Urothelium cell line (cell line): Measurements from ENCODE around the gene MAP6.
"Not testable (repeated sequence)": the region's sequence is repeated elsewhere in the genome, so short reads cannot be mapped to it uniquely, and the experiment has no call there.

Experiments used
- DNase-seq: peaks from one replicate; pipeline ENCODE4 v3.0.0; 2011; ENCODE audit warnings: low spot score, mixed read lengths
- FAIRE-seq: peaks from 2 replicates; lab custom pipeline; 2011; peaks lifted over from hg19 to GRCh38; lab: Jason Lieb, UNC

The MAP6 gene

GRCh38 chr11:75668451-75669297 lies at the start of gene MAP6:
MAP6 (minus strand) TSS chr11:75669038; CDS start chr11:75668369, 669 bp downstream.
- FAIRE-seq: no peak
- peak; percentile 22 for DNase-seq

- DNase-seq: no peak
- no peak for FAIRE-seq
These were observed 49.0 kb upstream of the MAP6 start, which contains the start of gene MOGAT2 for GRCh38 chr11:75717608-75718418. MOGAT2 (plus strand) TSS chr11:75717838; CDS start chr11:75717889, 51 bp downstream.

GRCh38 chr11:75716659-75717058 lies 47.8 kb upstream of the MAP6 start:
- no peak for DNase-seq
- FAIRE-seq: no peak

GRCh38 chr11:75715688-75716087 lies 46.9 kb upstream of the MAP6 start:
- FAIRE-seq (no peak), DNase-seq (no peak)

GRCh38 chr11:75714211-75714610 lies 45.4 kb upstream of the MAP6 start:
- FAIRE-seq: no peak

GRCh38 chr11:75706260-75706729 lies 37.5 kb upstream of the MAP6 start:
- DNase-seq: peak; percentile 91
- no peak for FAIRE-seq

More at GRCh38 chr11:75714211-75714610, 45.4 kb upstream of the MAP6 start:
- no peak for DNase-seq

GRCh38 chr11:75705541-75705940 lies 36.7 kb upstream of the MAP6 start:
- FAIRE-seq: no peak
- DNase-seq: no peak

- no peak for DNase-seq
- FAIRE-seq: no peak
These were observed 34.9 kb upstream of the MAP6 start for GRCh38 chr11:75703695-75704237.

- DNase-seq (no peak), FAIRE-seq (no peak)
These were observed 32.1 kb upstream of the MAP6 start for GRCh38 chr11:75700940-75701339.

GRCh38 chr11:75697906-75698581 lies 29.2 kb upstream of the MAP6 start:
- DNase-seq: peak; percentile 76
- FAIRE-seq: no peak

GRCh38 chr11:75691804-75692203 lies 23.0 kb upstream of the MAP6 start:
- DNase-seq (no peak), FAIRE-seq (no peak)

- DNase-seq (no peak), FAIRE-seq (no peak)
These were observed 21.2 kb upstream of the MAP6 start for GRCh38 chr11:75689863-75690609.

- not testable (repeated sequence) for FAIRE-seq, DNase-seq
These were observed 15.0 kb upstream of the MAP6 start for GRCh38 chr11:75683856-75684255.

- no peak for DNase-seq
- no peak for FAIRE-seq
These were observed 10.7 kb upstream of the MAP6 start for GRCh38 chr11:75679566-75679965.

GRCh38 chr11:75678620-75679259 lies 9.9 kb upstream of the MAP6 start:
- DNase-seq: no peak
- FAIRE-seq: no peak

- DNase-seq: no peak
- FAIRE-seq: no peak
These were observed 9.1 kb upstream of the MAP6 start for GRCh38 chr11:75677909-75678308.

GRCh38 chr11:75677275-75677674 lies 8.4 kb upstream of the MAP6 start:
- no peak for DNase-seq
- FAIRE-seq: no peak

GRCh38 chr11:75673977-75674582 lies 5.2 kb upstream of the MAP6 start:
- no peak for FAIRE-seq

GRCh38 chr11:75667831-75668450 lies 897 bp downstream of the MAP6 start:
- no peak for DNase-seq
- FAIRE-seq: no peak

More at GRCh38 chr11:75673977-75674582, 5.2 kb upstream of the MAP6 start:
- no peak for DNase-seq
